ENCODE data around the gene DCHS1. TPM values are rescaled to one million over a fixed set of nuclear protein-coding genes. Genes with fewer than 3 reads are reported as not detected.

The DCHS1 gene
- total and polyA plus RNA-seq, 2 experiments from 2014 or later, result 8.0 to 15.2 TPM

GRCh38 chr11:6615046-6615445 lies 40.6 kb downstream of the DCHS1 start:
- no peaks in the 10 kb centered on the region for H3K36me3 ChIP-seq (replicated peaks; ENCODE audit: insufficient read depth, low read depth)
- DNase-seq (ENCODE audit: low spot score), result no peak
- H3K4me2 ChIP-seq, result no peak overlapping the region
- H3K79me2 ChIP-seq, result peaks cover 25% of the 10 kb centered on the region
- 92% methylated on average over 5 of the region's 5 CpGs for WGBS (ENCODE audit: low lambda C conversion rate, missing lambda C conversion rate)
- H3K9me2 ChIP-seq (replicated peaks; ENCODE audit: insufficient read depth), result no peaks in the 10 kb centered on the region
- H4K20me1 ChIP-seq (ENCODE audit: insufficient read depth, poor library complexity, severe bottlenecking), result no peaks in the 10 kb centered on the region
- TF ChIP-seq CTCF (IDR thresholded peaks at IDR 0.05; ENCODE audit: poor library complexity), result no peak
- TF ChIP-seq EZH2phosphoT487 (IDR thresholded peaks at IDR 0.05; ENCODE audit: low read depth, severe bottlenecking, unreplicated experiment), result no peak
- H3K9me3 ChIP-seq (ENCODE audit: low read depth), result no peaks in the 10 kb centered on the region
- H3K4me1 ChIP-seq (ENCODE audit: insufficient read depth), result peaks cover 18% of the 10 kb centered on the region
- no peaks in the 10 kb centered on the region for H3K27me3 ChIP-seq
- H2AFZ ChIP-seq, result no peak overlapping the region
- H3K4me3 ChIP-seq, result no peak overlapping the region
- no peak overlapping the region for H3K27ac ChIP-seq

GRCh38 chr11:6614446-6614845 lies 41.2 kb downstream of the DCHS1 start:
- no peak overlapping the region for H3K4me3 ChIP-seq
- no peaks in the 10 kb centered on the region for H3K9me2 ChIP-seq (replicated peaks; ENCODE audit: insufficient read depth)
- TF ChIP-seq EZH2phosphoT487 (IDR thresholded peaks at IDR 0.05; ENCODE audit: low read depth, severe bottlenecking, unreplicated experiment) (no peak), EZH2 (IDR thresholded peaks at IDR 0.05; ENCODE audit: borderline replicate concordance) (no peak), CTCF (IDR thresholded peaks at IDR 0.05; ENCODE audit: poor library complexity) (no peak)
- no peak for DNase-seq (ENCODE audit: low spot score)
- H2AFZ ChIP-seq, result no peak overlapping the region
- H4K20me1 ChIP-seq (ENCODE audit: insufficient read depth, poor library complexity, severe bottlenecking), result no peaks in the 10 kb centered on the region
- no peaks in the 10 kb centered on the region for H3K9me3 ChIP-seq (ENCODE audit: low read depth)
- H3K36me3 ChIP-seq (replicated peaks; ENCODE audit: insufficient read depth, low read depth), result no peaks in the 10 kb centered on the region
- H3K4me2 ChIP-seq, result no peak overlapping the region
- H3K4me1 ChIP-seq (ENCODE audit: insufficient read depth), result peaks cover 18% of the 10 kb centered on the region
- WGBS (ENCODE audit: low lambda C conversion rate, missing lambda C conversion rate), result 91% methylated on average over 2 of the region's 2 CpGs
- H3K27ac ChIP-seq, result no peak overlapping the region
- H3K79me2 ChIP-seq, result peaks cover 30% of the 10 kb centered on the region
- H3K27me3 ChIP-seq, result no peaks in the 10 kb centered on the region

- Histone ChIP-seq H3K4me1 (ENCODE audit: insufficient read depth) (peaks cover 18% of the 10 kb centered on the region), H3K9me2 (replicated peaks; ENCODE audit: insufficient read depth) (no peaks in the 10 kb centered on the region), H4K20me1 (ENCODE audit: insufficient read depth, poor library complexity, severe bottlenecking) (no peaks in the 10 kb centered on the region), H3K27me3 (no peaks in the 10 kb centered on the region), H3K36me3 (replicated peaks; ENCODE audit: insufficient read depth, low read depth) (no peaks in the 10 kb centered on the region), H3K79me2 (peaks cover 33% of the 10 kb centered on the region), H3K4me3 (no peak overlapping the region), H3K4me2 (peak overlapping the region; percentile 74), H2AFZ (no peak overlapping the region), H3K27ac (peak overlapping the region; percentile 98), H3K9me3 (ENCODE audit: low read depth) (no peaks in the 10 kb centered on the region)
- DNase-seq (ENCODE audit: low spot score), result no peak
- TF ChIP-seq EZH2phosphoT487 (IDR thresholded peaks at IDR 0.05; ENCODE audit: low read depth, severe bottlenecking, unreplicated experiment), result no peak
- TF ChIP-seq CTCF (IDR thresholded peaks at IDR 0.05; ENCODE audit: poor library complexity), result no peak
- TF ChIP-seq EZH2 (IDR thresholded peaks at IDR 0.05; ENCODE audit: borderline replicate concordance), result no peak
- WGBS (ENCODE audit: low lambda C conversion rate, missing lambda C conversion rate), result 98% methylated on average over 3 of the region's 3 CpGs
Measured at GRCh38 chr11:6613496-6613895, 42.1 kb downstream of the DCHS1 start.

Data from hepatocyte (in vitro differentiated cells).